Right atrium auricular region (tissue), 2 donors: ENCODE data around the gene SSBP3. TPM values are rescaled to one million over a fixed set of nuclear protein-coding genes. Genes with fewer than 3 reads are reported as not detected.

Source experiments
- DNase-seq: peaks from one replicate; pipeline ENCODE4 v3.0.0-alpha.2; 2019; ENCODE audit warnings: low spot score
- H3K27ac ChIP-seq, 2 donors: fragments of 200-600 bp; sonication (generic); 1 replicate in 1 of 2; 2 replicates in 1 of 2; pipeline ENCODE4 v1.5.1; 2016 to 2019
- H3K27me3 ChIP-seq, 2 donors: fragments of 200-600 bp; sonication (generic); one replicate each; pipeline versions ENCODE4 v1.5.1 to v1.6.0; 2017 to 2019
- H3K36me3 ChIP-seq: fragments of 200-600 bp; sonication (generic); one replicate; pipeline ENCODE4 v1.5.1; 2016
- H3K4me1 ChIP-seq, 2 donors: fragments of 200-600 bp; sonication (generic); one replicate each; pipeline versions ENCODE4 v1.5.1 to v1.6.0; 2017 to 2019
- H3K4me3 ChIP-seq, 2 donors: fragments of 200-600 bp; sonication (generic); 1 replicate in 1 of 2; 2 replicates in 1 of 2; pipeline ENCODE4 v1.5.1; 2017 to 2019; ENCODE audit warnings: mild to moderate bottlenecking in 1 of 2, moderate library complexity in 1 of 2
- H3K9me3 ChIP-seq, 2 donors: fragments of 200-600 bp; sonication (generic); one replicate each; pipeline ENCODE4 v1.5.1; 2019
- total RNA-seq, 2 donors: library from RNA; depleted of rRNA; stranded (reverse); fragments of >200 nt; gene quantifications; one replicate each; pipeline ENCODE4 v1.1.0, GENCODE V29; 2016
- TF ChIP-seq, protein P1 (sequence below), 2 donors: fragments of 200-600 bp; sonication (generic); IDR thresholded peaks; one replicate each; pipeline ENCODE4 v1.5.1; 2019; ENCODE audit warnings: antibody characterized with exemption in 2 of 2

Gene SSBP3
- total RNA-seq, 2 donors from 2014 or later: 15.2 to 16.6 TPM

DNA sequence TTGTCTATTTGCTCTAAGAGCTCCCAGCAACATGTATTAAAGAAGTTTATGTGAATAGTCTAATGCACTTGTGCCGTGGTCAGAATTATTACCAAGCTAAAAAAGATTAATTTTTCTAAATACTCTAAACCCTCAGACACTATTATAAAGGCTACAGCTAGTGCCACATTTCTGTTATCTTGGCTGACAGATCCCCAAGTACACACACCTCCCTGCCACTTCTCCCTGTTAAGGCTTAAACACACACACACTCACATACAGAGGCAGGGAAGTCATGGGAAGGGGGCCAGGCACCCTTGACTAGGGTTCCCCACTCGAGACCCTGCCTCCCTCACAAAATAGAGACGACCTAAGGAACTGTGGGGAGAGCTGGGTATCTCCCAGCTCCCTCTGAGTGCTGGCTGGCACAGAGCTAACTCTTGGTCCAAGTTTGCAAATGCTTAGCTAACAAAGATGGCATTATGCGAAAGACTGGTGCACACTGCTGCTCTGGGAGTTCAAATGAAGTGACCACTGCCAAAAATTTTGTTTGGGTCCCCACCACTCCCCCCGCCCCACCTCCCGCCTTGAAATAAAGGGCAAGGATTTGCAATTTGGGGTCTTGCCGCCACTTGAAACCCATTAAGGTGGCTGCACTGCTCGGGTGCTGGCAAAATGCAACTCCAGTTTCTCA is 9.8 kb downstream of the SSBP3 start:
- no peak for DNase-seq
- H3K4me1 ChIP-seq: peaks cover 0 to 46% of the 10 kb centered on the region in 2 donors
- no peaks in the 10 kb centered on the region for H3K27me3 ChIP-seq
- peak overlapping the region; percentile 43 to 62 for H3K27ac ChIP-seq
- peaks cover 47% of the 10 kb centered on the region for H3K36me3 ChIP-seq
- no peak overlapping the region for H3K4me3 ChIP-seq
- H3K9me3 ChIP-seq: no peaks in the 10 kb centered on the region
- TF ChIP-seq, protein P1, sequence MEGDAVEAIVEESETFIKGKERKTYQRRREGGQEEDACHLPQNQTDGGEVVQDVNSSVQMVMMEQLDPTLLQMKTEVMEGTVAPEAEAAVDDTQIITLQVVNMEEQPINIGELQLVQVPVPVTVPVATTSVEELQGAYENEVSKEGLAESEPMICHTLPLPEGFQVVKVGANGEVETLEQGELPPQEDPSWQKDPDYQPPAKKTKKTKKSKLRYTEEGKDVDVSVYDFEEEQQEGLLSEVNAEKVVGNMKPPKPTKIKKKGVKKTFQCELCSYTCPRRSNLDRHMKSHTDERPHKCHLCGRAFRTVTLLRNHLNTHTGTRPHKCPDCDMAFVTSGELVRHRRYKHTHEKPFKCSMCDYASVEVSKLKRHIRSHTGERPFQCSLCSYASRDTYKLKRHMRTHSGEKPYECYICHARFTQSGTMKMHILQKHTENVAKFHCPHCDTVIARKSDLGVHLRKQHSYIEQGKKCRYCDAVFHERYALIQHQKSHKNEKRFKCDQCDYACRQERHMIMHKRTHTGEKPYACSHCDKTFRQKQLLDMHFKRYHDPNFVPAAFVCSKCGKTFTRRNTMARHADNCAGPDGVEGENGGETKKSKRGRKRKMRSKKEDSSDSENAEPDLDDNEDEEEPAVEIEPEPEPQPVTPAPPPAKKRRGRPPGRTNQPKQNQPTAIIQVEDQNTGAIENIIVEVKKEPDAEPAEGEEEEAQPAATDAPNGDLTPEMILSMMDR (IDR thresholded peaks at IDR 0.05): no peak

DNA sequence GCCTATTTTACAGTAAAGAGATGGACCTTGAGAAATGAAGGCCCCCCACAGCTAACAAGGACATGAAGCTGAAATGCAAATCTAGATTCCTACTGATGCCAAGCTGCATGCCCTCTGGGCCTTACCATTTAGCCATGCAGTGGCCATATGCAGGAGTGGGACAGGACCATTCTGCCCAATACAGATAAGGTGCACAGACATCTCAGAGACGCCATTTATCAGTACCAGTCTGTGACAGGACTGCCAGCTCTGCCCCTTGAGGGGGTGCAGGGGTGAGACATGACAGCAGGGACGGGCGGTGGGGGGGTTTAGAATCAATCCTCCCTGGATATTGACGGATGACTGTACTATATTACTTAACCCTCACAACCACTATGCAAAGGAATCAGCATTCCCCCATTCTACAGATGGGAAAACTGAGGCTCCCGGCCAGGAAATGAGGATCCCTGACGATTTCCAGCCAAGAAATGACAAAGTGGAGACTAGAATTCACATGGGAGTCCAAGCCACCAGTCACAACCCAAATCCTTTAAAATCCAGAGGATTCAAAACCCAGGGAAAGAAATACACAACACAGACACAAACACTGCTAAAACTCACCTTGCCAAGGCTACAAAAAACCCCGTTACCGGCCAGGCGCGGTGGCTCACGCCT is 10.8 kb downstream of the SSBP3 start:
- H3K4me1 ChIP-seq: peaks cover 0 to 42% of the 10 kb centered on the region in 2 donors
- no peak overlapping the region for H3K27ac ChIP-seq
- H3K36me3 ChIP-seq: peaks cover 52% of the 10 kb centered on the region
- no peaks in the 10 kb centered on the region for H3K27me3 ChIP-seq
- no peaks in the 10 kb centered on the region for H3K9me3 ChIP-seq
- DNase-seq: no peak
- TF ChIP-seq, protein P1 (IDR thresholded peaks at IDR 0.05): no peak
- no peak overlapping the region for H3K4me3 ChIP-seq

DNA sequence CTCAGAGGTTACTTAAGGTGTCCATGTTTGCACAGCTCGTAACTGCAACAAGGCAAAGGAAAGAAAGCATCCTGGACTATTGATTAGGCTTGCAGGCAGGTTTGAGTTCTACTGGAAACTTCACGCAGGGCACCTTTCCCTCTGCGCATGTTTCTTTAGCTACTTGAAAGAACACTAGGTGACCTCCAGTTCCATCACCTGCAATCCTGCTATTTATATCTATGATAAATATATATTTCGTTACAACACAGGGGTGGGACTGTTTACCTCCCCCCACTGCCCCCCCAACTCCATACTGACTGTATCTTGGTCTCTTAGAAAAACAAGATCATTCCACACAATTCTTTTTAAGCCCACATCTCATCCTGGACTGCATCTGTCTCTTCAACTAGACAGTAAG is 12.1 kb downstream of the SSBP3 start:
- Histone ChIP-seq H3K36me3 (peaks cover 43% of the 10 kb centered on the region), H3K9me3 (no peaks in the 10 kb centered on the region), H3K27ac (no peak overlapping the region), H3K4me1 (peaks cover 0 to 42% of the 10 kb centered on the region in 2 donors), H3K27me3 (no peaks in the 10 kb centered on the region), H3K4me3 (no peak overlapping the region)
- TF ChIP-seq, protein P1 (IDR thresholded peaks at IDR 0.05): no peak
- DNase-seq: no peak

DNA sequence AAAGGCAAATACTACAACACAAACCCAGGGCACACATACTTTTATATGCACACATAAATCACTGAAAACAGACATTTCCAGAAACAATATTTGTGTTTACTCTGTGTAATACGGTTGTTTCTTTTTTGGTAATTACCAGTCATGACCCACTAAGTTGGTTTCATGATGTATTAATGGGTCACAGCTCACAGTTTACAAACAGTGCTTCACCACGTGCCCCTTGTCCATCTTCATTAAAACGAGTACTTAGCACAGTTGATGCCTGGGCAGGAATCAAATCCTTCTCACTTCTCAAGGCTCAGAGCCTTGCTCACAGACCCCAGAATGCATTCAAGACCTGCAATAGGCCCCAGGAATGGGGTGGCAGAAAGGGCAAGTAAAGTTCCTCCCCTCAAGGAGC is 13.8 kb downstream of the SSBP3 start:
- TF ChIP-seq, protein P1 (IDR thresholded peaks at IDR 0.05): no peak
- Histone ChIP-seq H3K36me3 (peaks cover 29% of the 10 kb centered on the region), H3K27me3 (no peaks in the 10 kb centered on the region), H3K9me3 (no peaks in the 10 kb centered on the region), H3K4me1 (peaks cover 0 to 28% of the 10 kb centered on the region in 2 donors), H3K27ac (no peak overlapping the region), H3K4me3 (no peak overlapping the region)
- no peak for DNase-seq

DNA sequence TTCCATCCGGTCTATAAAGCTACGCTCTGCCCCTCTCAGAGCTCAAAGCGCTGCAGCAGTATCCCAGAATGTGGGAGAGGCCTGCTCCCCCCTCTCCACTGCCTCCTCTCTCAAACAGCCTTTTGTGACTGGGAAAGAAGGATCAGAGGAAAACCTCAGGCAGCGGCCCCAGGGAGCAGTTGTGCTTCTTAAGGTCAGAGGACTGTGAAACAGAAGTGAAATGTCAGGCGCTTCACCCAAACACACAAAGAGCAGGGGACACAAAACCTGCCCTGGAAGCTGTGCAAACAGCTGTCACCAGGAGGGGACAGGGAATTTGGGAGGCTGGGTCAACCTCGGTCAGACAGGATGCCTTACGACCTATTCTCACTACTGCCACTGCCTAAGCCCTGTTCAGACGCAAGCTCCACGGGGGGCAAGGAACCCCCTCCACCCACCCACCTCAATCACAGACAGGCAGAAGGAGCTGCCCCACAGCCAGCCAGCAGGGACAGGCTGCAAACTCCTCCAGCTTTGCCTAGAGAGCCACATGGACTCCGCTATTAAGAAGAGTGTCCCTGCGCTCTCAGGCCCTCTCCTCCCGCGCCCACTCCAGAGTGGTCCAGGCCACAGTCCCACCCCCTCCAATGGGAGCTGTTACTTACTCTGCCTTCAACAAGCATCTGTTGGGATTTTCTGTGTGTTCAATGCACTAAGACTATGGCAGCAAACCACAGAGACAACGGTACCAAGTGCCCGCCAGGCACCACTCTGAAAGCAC is 14.6 kb downstream of the SSBP3 start:
- Histone ChIP-seq H3K4me1 (peaks cover 0 to 20% of the 10 kb centered on the region in 2 donors), H3K4me3 (no peak overlapping the region), H3K9me3 (no peaks in the 10 kb centered on the region), H3K27ac (no peak overlapping the region), H3K27me3 (no peaks in the 10 kb centered on the region), H3K36me3 (peaks cover 29% of the 10 kb centered on the region)
- no peak for DNase-seq
- TF ChIP-seq, protein P1 (IDR thresholded peaks at IDR 0.05): no peak
